Breast epithelium (tissue), 3 donors: Measurements from ENCODE around the gene EFNA5.

Experiments used
- CTCF ChIP-seq, 3 donors: fragments of 450-650 bp; IDR thresholded peaks; one replicate each; pipeline ENCODE4 v1.5.1; 2016 to 2017; ENCODE audit warnings: antibody characterized with exemption in 3 of 3, mild to moderate bottlenecking in 3 of 3, moderate library complexity in 3 of 3
- POLR2A ChIP-seq: fragments of 450-650 bp; IDR thresholded peaks from one replicate; pipeline ENCODE4 v1.6.1; 2016; ENCODE audit warnings: antibody characterized with exemption, mild to moderate bottlenecking, moderate library complexity

- TF ChIP-seq POLR2A = no peak
- no peak for TF ChIP-seq CTCF (IDR thresholded peaks at IDR 0.05)
These were observed 290.1 kb downstream of the EFNA5 start for GRCh38 chr5:107380654-107381053.
